H1 (cell line): ENCODE measurements around the gene KYNU. TPM values are rescaled to one million over a fixed set of nuclear protein-coding genes. Genes with fewer than 3 reads are reported as not detected.

Source experiments
- CTCF ChIA-PET: fragments of 300-600 bp; sonication (Branson Sonifier 250); formaldehyde crosslinking; loops from one replicate; lab custom pipeline; 2021; ENCODE audit not compliant: partially characterized antibody; lab: Charles Lee
- POLR2A ChIA-PET: fragments of 300-600 bp; sonication (Branson Sonifier 250); formaldehyde crosslinking; loops from one replicate; lab custom pipeline; 2021; ENCODE audit warnings: inconsistent platforms; ENCODE audit not compliant: partially characterized antibody; lab: Charles Lee
- DNase-seq, 2 experiments: peaks; one replicate each; pipeline versions ENCODE4 v3.0.0 to v3.0.0-alpha.2; 2010 to 2022; ENCODE audit warnings: low spot score in 2 of 2, low read depth in 1 of 2, mixed read lengths in 1 of 2
- FAIRE-seq: peaks from 2 replicates; lab custom pipeline; 2011; peaks lifted over from hg19 to GRCh38; lab: Jason Lieb, UNC
- H2AFZ ChIP-seq: 2 replicates; pipeline ENCODE4 v1.8.1; 2012; ENCODE audit warnings: low read length, inconsistent platforms
- H2AK5ac ChIP-seq: 2 replicates; pipeline ENCODE4 v1.6.1; 2013; ENCODE audit warnings: low read depth, low read length
- H2BK120ac ChIP-seq: replicated peaks from 2 replicates; pipeline ENCODE3; 2013; ENCODE audit warnings: low read depth, low read length, inconsistent platforms
- H2BK12ac ChIP-seq: 2 replicates; pipeline ENCODE4 v1.6.1; 2013; ENCODE audit warnings: low read depth, low read length
- H2BK15ac ChIP-seq: 2 replicates; pipeline ENCODE4 v1.6.1; 2013; ENCODE audit warnings: low read length
- H2BK20ac ChIP-seq: 2 replicates; pipeline ENCODE4 v1.6.1; 2013; ENCODE audit warnings: low read length
- H2BK5ac ChIP-seq: 2 replicates; pipeline ENCODE4 v1.6.1; 2013; ENCODE audit warnings: low read depth, low read length
- H3K14ac ChIP-seq: 2 replicates; pipeline ENCODE4 v1.6.1; 2013; ENCODE audit warnings: inconsistent platforms; ENCODE audit not compliant: insufficient read length
- H3K18ac ChIP-seq: 2 replicates; pipeline ENCODE4 v1.6.1; 2013; ENCODE audit warnings: low read length; ENCODE audit errors: extremely low read depth
- H3K23ac ChIP-seq: 2 replicates; pipeline ENCODE4 v1.6.1; 2013; ENCODE audit warnings: inconsistent platforms; ENCODE audit not compliant: insufficient read length
- H3K23me2 ChIP-seq: 2 replicates; pipeline ENCODE4 v1.6.1; 2013; ENCODE audit warnings: low read depth, low read length
- H3K27ac ChIP-seq: 2 replicates; pipeline ENCODE4 v1.6.1; 2011; ENCODE audit warnings: low read depth, low read length, inconsistent platforms
- H3K27me3 ChIP-seq, 4 experiments: replicated peaks in 1 of 4; 1 replicate in 1 of 4; 2 replicates in 3 of 4; pipeline versions ENCODE4 v1.6.1 to v1.8.1; 2011 to 2013; ENCODE audit warnings: low read length in 3 of 4, mild to moderate bottlenecking in 3 of 4, inconsistent platforms in 2 of 4, mixed read lengths in 2 of 4, moderate library complexity in 1 of 4; ENCODE audit not compliant: control insufficient read depth in 3 of 4, insufficient read depth in 3 of 4; ENCODE audit errors: extremely low read depth in 1 of 4
- H3K36me3 ChIP-seq, 4 experiments: 2 replicates each; pipeline versions ENCODE4 v1.6.1 to v1.8.1; 2011 to 2013; ENCODE audit warnings: mild to moderate bottlenecking in 4 of 4, low read length in 3 of 4, moderate library complexity in 2 of 4, control low read depth in 1 of 4, inconsistent platforms in 1 of 4; ENCODE audit not compliant: insufficient read depth in 4 of 4, control insufficient read depth in 2 of 4
- H3K4ac ChIP-seq: replicated peaks from 2 replicates; pipeline ENCODE3; 2013; ENCODE audit warnings: low read length, low read depth, mixed read lengths, inconsistent platforms; ENCODE audit not compliant: insufficient read length
- H3K4me1 ChIP-seq, 4 experiments: replicated peaks in 1 of 4; 1 replicate in 1 of 4; 2 replicates in 3 of 4; pipeline versions ENCODE4 v1.6.1 to v1.8.1; 2011 to 2013; ENCODE audit warnings: low read length in 3 of 4, inconsistent platforms in 2 of 4, mixed read lengths in 1 of 4; ENCODE audit not compliant: insufficient read depth in 4 of 4, control insufficient read depth in 3 of 4
- H3K4me2 ChIP-seq, 2 experiments: 2 replicates each; pipeline versions ENCODE4 v1.6.1 to v1.8.1; 2011 to 2013; ENCODE audit warnings: low read depth in 2 of 2, low read length in 2 of 2, control low read depth in 1 of 2, inconsistent platforms in 1 of 2, mild to moderate bottlenecking in 1 of 2; ENCODE audit not compliant: insufficient read depth in 1 of 2
- H3K4me3 ChIP-seq, 4 experiments: fragments of 200-600, 300-600 bp in 1 of 4; sonication (generic), shearing (Covaris generic), sonication (Bioruptor Twin) in 1 of 4; 2 replicates each; pipeline versions ENCODE4 v1.5.1 to v1.8.1; 2011 to 2016; ENCODE audit warnings: low read length in 4 of 4, low read depth in 3 of 4, control low read depth in 2 of 4, inconsistent platforms in 2 of 4, mild to moderate bottlenecking in 2 of 4, mixed read lengths in 1 of 4, moderate library complexity in 1 of 4; ENCODE audit not compliant: insufficient read depth in 2 of 4; ENCODE audit errors: extremely low read depth in 1 of 4
- H3K56ac ChIP-seq: replicated peaks from 2 replicates; pipeline ENCODE3; 2013; ENCODE audit warnings: low read depth, mild to moderate bottlenecking, mixed read lengths, low read length, inconsistent platforms; ENCODE audit not compliant: insufficient read length
- H3K79me1 ChIP-seq: 2 replicates; pipeline ENCODE4 v1.6.1; 2013; ENCODE audit warnings: low read depth, low read length, control low read depth
- H3K79me2 ChIP-seq, 2 experiments: 2 replicates each; pipeline versions ENCODE4 v1.6.1 to v1.8.1; 2012 to 2013; ENCODE audit warnings: low read length in 2 of 2, mild to moderate bottlenecking in 2 of 2, inconsistent platforms in 1 of 2; ENCODE audit not compliant: insufficient read depth in 2 of 2, control insufficient read depth in 1 of 2
- H3K9ac ChIP-seq, 4 experiments: replicated peaks in 1 of 4; 1 replicate in 1 of 4; 2 replicates in 3 of 4; pipeline versions ENCODE4 v1.6.1 to v1.8.1; 2011 to 2013; ENCODE audit warnings: low read depth in 3 of 4, low read length in 3 of 4, control low read depth in 2 of 4, mild to moderate bottlenecking in 2 of 4, moderate library complexity in 2 of 4, inconsistent platforms in 1 of 4; ENCODE audit errors: extremely low read depth in 1 of 4
- H3K9me3 ChIP-seq, 2 experiments: 2 replicates each; pipeline versions ENCODE4 v1.6.1 to v1.8.1; 2012 to 2013; ENCODE audit warnings: mild to moderate bottlenecking in 2 of 2, moderate library complexity in 2 of 2, control low read depth in 1 of 2, inconsistent platforms in 1 of 2, low read depth in 1 of 2, low read length in 1 of 2, mixed read lengths in 1 of 2; ENCODE audit not compliant: insufficient read depth in 2 of 2
- H4K20me1 ChIP-seq, 2 experiments: replicated peaks in 1 of 2; 2 replicates each; pipeline versions ENCODE3 to v1.8.1; 2011 to 2013; ENCODE audit warnings: inconsistent platforms in 2 of 2, low read length in 2 of 2, mild to moderate bottlenecking in 1 of 2; ENCODE audit not compliant: insufficient read depth in 2 of 2, control insufficient read depth in 1 of 2
- H4K5ac ChIP-seq: 2 replicates; pipeline ENCODE4 v1.6.1; 2013; ENCODE audit warnings: low read length, low read depth, mixed read lengths, inconsistent platforms; ENCODE audit not compliant: insufficient read length
- H4K8ac ChIP-seq: 2 replicates; pipeline ENCODE4 v1.8.0; 2013; ENCODE audit warnings: mild to moderate bottlenecking, moderate library complexity, low read length, inconsistent platforms; ENCODE audit not compliant: insufficient read depth; ENCODE audit errors: extremely low read depth
- H4K91ac ChIP-seq: replicated peaks from 2 replicates; pipeline ENCODE3; 2013; ENCODE audit warnings: low read length, mixed read lengths, inconsistent platforms; ENCODE audit not compliant: insufficient read length
- ATF2 ChIP-seq: IDR thresholded peaks from 2 replicates; pipeline ENCODE4 v1.6.1; 2012; ENCODE audit warnings: low read length, inconsistent platforms
- WGBS, 2 experiments: shearing (Covaris generic) in 1 of 2; methylation state at CpG; one replicate each; pipeline versions ENCODE4 v1.1.6 to v1.1.7; 2013 to 2015; ENCODE audit warnings: low lambda C conversion rate in 2 of 2, mixed read lengths in 2 of 2, inconsistent platforms in 1 of 2, low coverage in 1 of 2, missing lambda C conversion rate in 1 of 2; ENCODE audit not compliant: insufficient replicate concordance in 2 of 2, insufficient coverage in 1 of 2, insufficient read length in 1 of 2; ENCODE audit errors: extremely low coverage in 1 of 2, missing lambda C conversion rate in 1 of 2; 5-methylcytosine and 5-hydroxymethylcytosine counted together
- polyA plus RNA-seq, 7 experiments: library from polyadenylated mRNA; depleted of rRNA in 3 of 7; stranded (reverse) in 5 of 7; unstranded in 2 of 7; fragments of >200 nt in 5 of 7; fragments of 200-250 nt in 2 of 7; gene quantifications; 1 replicate in 5 of 7; 2 replicates in 1 of 7; 4 replicates in 1 of 7; pipeline versions ENCODE4 v1.2.1 to v1.2.3, GENCODE V29; 2011 to 2013; ENCODE audit warnings: missing spikeins in 2 of 7, mixed read lengths in 2 of 7
- total RNA-seq: library from RNA; stranded (reverse); fragmentation: NEBNext Ultra II Directional; extraction: Animal tissue kit (Norgen Biotek cat#: 25700); gene quantifications from 2 replicates; pipeline ENCODE4 v1.2.1, GENCODE V29; 2021

Gene KYNU
- total and polyA plus RNA-seq, 2 of the 8 experiments (the other 6 are each of a cell fraction or from before 2014, with no cell fraction given): 0.09 to 0.13 TPM

- ChIA-PET POLR2A (no interaction called here), CTCF (no interaction called here)
- no peaks in the 10 kb centered on the region for H3K79me1 ChIP-seq
- H2BK20ac ChIP-seq: no peak overlapping the region
- no peak overlapping the region for H2AK5ac ChIP-seq
- 91% methylated on average over 2 of the region's 2 CpGs; no CpG with 5 or more reads in 1 of the 2 experiments for WGBS, 2 experiments
- no peak overlapping the region for H3K4ac ChIP-seq
- FAIRE-seq (no peak), DNase-seq (no peak)
- no peak overlapping the region for H3K9ac ChIP-seq
- H3K23ac ChIP-seq: no peak overlapping the region
- no peak overlapping the region for H4K5ac ChIP-seq
- no peaks in the 10 kb centered on the region for H3K36me3 ChIP-seq
- H2BK5ac ChIP-seq: no peak overlapping the region
- H3K27ac ChIP-seq: no peak overlapping the region
- H3K9me3 ChIP-seq: no peaks in the 10 kb centered on the region; a peak in 1 of 4 replicates
- H3K4me3 ChIP-seq: no peak overlapping the region
- no peaks in the 10 kb centered on the region for H4K20me1 ChIP-seq
- H3K56ac ChIP-seq: no peak overlapping the region
- no peak overlapping the region for H2AFZ ChIP-seq
- no peak overlapping the region for H3K4me2 ChIP-seq
- no peak overlapping the region for H2BK120ac ChIP-seq
- no peak for TF ChIP-seq ATF2
- H4K8ac ChIP-seq: no peak overlapping the region
- H3K4me1 ChIP-seq: no peaks in the 10 kb centered on the region
- no peak overlapping the region for H3K14ac ChIP-seq
- H3K18ac ChIP-seq: no peak overlapping the region
- no peaks in the 10 kb centered on the region for H3K27me3 ChIP-seq
- no peak overlapping the region for H2BK12ac ChIP-seq
- 0 out of 2 replicates have a peak overlapping the region, but pooled peaks have one; percentile 34 for H2BK15ac ChIP-seq
- H3K23me2 ChIP-seq: peaks cover 1% of the 10 kb centered on the region; the same call in 1 of the 2 replicates
- H3K79me2 ChIP-seq: no peaks in the 10 kb centered on the region
- H4K91ac ChIP-seq: no peak overlapping the region
Observed at GRCh38 chr2:142870526-142870925, 6.9 kb upstream of the KYNU start.
